HL-60/S4 (cell line): ENCODE measurements around the gene ARHGEF4.

Experiments used
- in situ Hi-C: fragments of 300-500 bp; cut with MboI; formaldehyde crosslinking; loops from 2 replicates; pipeline ENCODE4 v1.14.3; 2022; ENCODE audit warnings: low sequenced_read_pairs

The ARHGEF4 gene

GRCh38 chr2:130849896-130850787, 13.4 kb downstream of the ARHGEF4 start:
- in situ Hi-C loops, result no loop called here

- in situ Hi-C loops, result no loop called here
Measured at GRCh38 chr2:130850788-130851623, 14.3 kb downstream of the ARHGEF4 start.

GRCh38 chr2:130851624-130852382, 15.1 kb downstream of the ARHGEF4 start:
- in situ Hi-C loops, result no loop called here

- in situ Hi-C loops, result no loop called here
Measured at GRCh38 chr2:130852521-130853115, 15.9 kb downstream of the ARHGEF4 start.

- in situ Hi-C loops, result no loop called here
Measured at GRCh38 chr2:130853391-130853790, 16.7 kb downstream of the ARHGEF4 start.

- in situ Hi-C loops, result no loop called here
Measured at GRCh38 chr2:130854301-130854700, 17.6 kb downstream of the ARHGEF4 start.

GRCh38 chr2:130864830-130865800, 28.4 kb downstream of the ARHGEF4 start:
- in situ Hi-C loops, result no loop called here

- in situ Hi-C loops, result loop anchor here (5.0 kb wide), 1 partner anchor 67 kb away; no protein-coding TSS in a partner anchor
Measured at GRCh38 chr2:130869441-130870160, 32.9 kb downstream of the ARHGEF4 start.

GRCh38 chr2:130870161-130870485, 33.4 kb downstream of the ARHGEF4 start:
- in situ Hi-C loops, result loop anchor here (5.0 kb wide), 1 partner anchor 68 kb away; no protein-coding TSS in a partner anchor

GRCh38 chr2:130870779-130871178, 34.1 kb downstream of the ARHGEF4 start:
- in situ Hi-C loops, result loop anchor here (5.0 kb wide), 1 partner anchor 68 kb away; no protein-coding TSS in a partner anchor

- in situ Hi-C loops, result loop anchor here (5.0 kb wide), 1 partner anchor 70 kb away; no protein-coding TSS in a partner anchor
Measured at GRCh38 chr2:130871843-130872740, 35.4 kb downstream of the ARHGEF4 start.

GRCh38 chr2:130872741-130873125, 36.0 kb downstream of the ARHGEF4 start:
- in situ Hi-C loops, result loop anchor here (5.0 kb wide), 1 partner anchor 70 kb away; no protein-coding TSS in a partner anchor

- in situ Hi-C loops, result loop anchor here (5.0 kb wide), 1 partner anchor 72 kb away; no protein-coding TSS in a partner anchor
Measured at GRCh38 chr2:130873700-130874346, 37.1 kb downstream of the ARHGEF4 start.

- in situ Hi-C loops, result loop anchor here (5.0 kb wide), 1 partner anchor 72 kb away; no protein-coding TSS in a partner anchor
Measured at GRCh38 chr2:130874512-130874911, 37.8 kb downstream of the ARHGEF4 start.

- in situ Hi-C loops, result no loop called here
Measured at GRCh38 chr2:130875935-130876334, 39.2 kb downstream of the ARHGEF4 start.

- in situ Hi-C loops, result no loop called here
Measured at GRCh38 chr2:130877258-130877657, 40.5 kb downstream of the ARHGEF4 start.

- in situ Hi-C loops, result no loop called here
Measured at GRCh38 chr2:130878316-130878715, 41.6 kb downstream of the ARHGEF4 start.
